Measurements from ENCODE around the gene CLDN7. TPM values are rescaled to one million over a fixed set of nuclear protein-coding genes. Genes with fewer than 3 reads are reported as not detected.

CLDN7 gene
- total and polyA plus RNA-seq, 2 experiments from 2014 or later: 197 to 341 TPM

GRCh38 chr17:7219812-7220592, 42.3 kb downstream of the CLDN7 start, which contains the start of the genes ACADVL and DLG4:
TSS of gene ACADVL (plus strand) at chr17:7219938. CDS start at chr17:7219985, 47 bp downstream.
TSS of gene DLG4 (minus strand) at chr17:7219836.
- Histone ChIP-seq H3K27me3 (no peaks in the 10 kb centered on the region), H3K79me2 (peaks cover 38% of the 10 kb centered on the region), H3K9me2 (replicated peaks; ENCODE audit: insufficient read depth) (no peaks in the 10 kb centered on the region), H3K27ac (peak within 1 kb of the TSS; percentile 99), H4K20me1 (ENCODE audit: insufficient read depth, poor library complexity, severe bottlenecking) (no peaks in the 10 kb centered on the region), H2AFZ (peak within 1 kb of the TSS; percentile 54), H3K36me3 (replicated peaks; ENCODE audit: insufficient read depth, low read depth) (no peaks in the 10 kb centered on the region), H3K4me1 (ENCODE audit: insufficient read depth) (peaks cover 39% of the 10 kb centered on the region), H3K4me2 (peak within 1 kb of the TSS; percentile 80), H3K4me3 (peak within 1 kb of the TSS; percentile 47), H3K9me3 (ENCODE audit: low read depth) (no peaks in the 10 kb centered on the region)
- under 1% methylated on average over 46 of the region's 63 CpGs for WGBS (ENCODE audit: low lambda C conversion rate, missing lambda C conversion rate)
- no peak for TF ChIP-seq EZH2 (IDR thresholded peaks at IDR 0.05; ENCODE audit: borderline replicate concordance)
- no peak for TF ChIP-seq CTCF (IDR thresholded peaks at IDR 0.05; ENCODE audit: poor library complexity)
- DNase-seq (ENCODE audit: low spot score): peak; percentile 95

GRCh38 chr17:7219229-7219811, 43.0 kb downstream of the CLDN7 start:
- H3K9me3 ChIP-seq (ENCODE audit: low read depth): no peaks in the 10 kb centered on the region
- no peak for TF ChIP-seq EZH2 (IDR thresholded peaks at IDR 0.05; ENCODE audit: borderline replicate concordance)
- TF ChIP-seq EZH2phosphoT487 (IDR thresholded peaks at IDR 0.05; ENCODE audit: low read depth, severe bottlenecking, unreplicated experiment): no peak
- no peak for TF ChIP-seq CTCF (IDR thresholded peaks at IDR 0.05; ENCODE audit: poor library complexity)
- H3K4me1 ChIP-seq (ENCODE audit: insufficient read depth): peaks cover 39% of the 10 kb centered on the region
- no peaks in the 10 kb centered on the region for H3K9me2 ChIP-seq (replicated peaks; ENCODE audit: insufficient read depth)
- no peaks in the 10 kb centered on the region for H3K27me3 ChIP-seq
- DNase-seq (ENCODE audit: low spot score): no peak
- peaks cover 38% of the 10 kb centered on the region for H3K79me2 ChIP-seq
- no peak overlapping the region for H3K4me3 ChIP-seq
- H3K4me2 ChIP-seq: peak overlapping the region; percentile 80
- no peaks in the 10 kb centered on the region for H4K20me1 ChIP-seq (ENCODE audit: insufficient read depth, poor library complexity, severe bottlenecking)
- H2AFZ ChIP-seq: peak overlapping the region; percentile 54
- whole genome bisulfite sequencing (ENCODE audit: low lambda C conversion rate, missing lambda C conversion rate): 20% methylated on average over 12 of the region's 12 CpGs
- H3K27ac ChIP-seq: peak overlapping the region; percentile 99
- H3K36me3 ChIP-seq (replicated peaks; ENCODE audit: insufficient read depth, low read depth): no peaks in the 10 kb centered on the region

- Histone ChIP-seq H3K9me3 (ENCODE audit: low read depth) (no peaks in the 10 kb centered on the region), H3K27ac (peak overlapping the region; percentile 99), H3K4me2 (peak overlapping the region; percentile 80), H3K79me2 (peaks cover 39% of the 10 kb centered on the region), H3K4me1 (ENCODE audit: insufficient read depth) (peaks cover 39% of the 10 kb centered on the region), H4K20me1 (ENCODE audit: insufficient read depth, poor library complexity, severe bottlenecking) (no peaks in the 10 kb centered on the region), H3K36me3 (replicated peaks; ENCODE audit: insufficient read depth, low read depth) (no peaks in the 10 kb centered on the region), H3K9me2 (replicated peaks; ENCODE audit: insufficient read depth) (no peaks in the 10 kb centered on the region), H2AFZ (no peak overlapping the region), H3K4me3 (no peak overlapping the region), H3K27me3 (no peaks in the 10 kb centered on the region)
- 39% methylated on average over 6 of the region's 6 CpGs for WGBS (ENCODE audit: low lambda C conversion rate, missing lambda C conversion rate)
- no peak for DNase-seq (ENCODE audit: low spot score)
- TF ChIP-seq EZH2 (IDR thresholded peaks at IDR 0.05; ENCODE audit: borderline replicate concordance) (no peak), EZH2phosphoT487 (IDR thresholded peaks at IDR 0.05; ENCODE audit: low read depth, severe bottlenecking, unreplicated experiment) (no peak), CTCF (IDR thresholded peaks at IDR 0.05; ENCODE audit: poor library complexity) (no peak)
These were observed 43.5 kb downstream of the CLDN7 start for GRCh38 chr17:7218758-7219157.
